Keratinocyte (primary cell): ENCODE results near the gene CNNM4. TPM values are rescaled to one million over a fixed set of nuclear protein-coding genes. Genes with fewer than 3 reads are reported as not detected.

Experiments
- DNase-seq: peaks from one replicate; pipeline ENCODE4 v3.0.0-alpha.2; 2011; ENCODE audit warnings: low read depth, missing footprints, low spot score
- FAIRE-seq: peaks from 2 replicates; lab custom pipeline; 2011; peaks lifted over from hg19 to GRCh38; lab: Jason Lieb, UNC
- H2AFZ ChIP-seq: 2 replicates; pipeline ENCODE4 v1.6.0; 2012; ENCODE audit warnings: low read length, control low read depth, inconsistent platforms; ENCODE audit not compliant: control insufficient read depth
- H3K27ac ChIP-seq: 2 replicates; pipeline ENCODE4 v1.5.1; 2011; ENCODE audit warnings: low read length; ENCODE audit not compliant: control insufficient read depth, insufficient read depth
- H3K27me3 ChIP-seq: 3 replicates; pipeline ENCODE4 v1.6.0; 2011; ENCODE audit warnings: low read length; ENCODE audit not compliant: control insufficient read depth, insufficient read depth; ENCODE audit errors: extremely low read depth
- H3K36me3 ChIP-seq, 2 experiments: 2 replicates in 1 of 2; 3 replicates in 1 of 2; pipeline ENCODE4 v1.5.1; 2011; ENCODE audit warnings: low read length in 2 of 2, mild to moderate bottlenecking in 1 of 2; ENCODE audit not compliant: control insufficient read depth in 2 of 2, insufficient read depth in 2 of 2; ENCODE audit errors: extremely low read depth in 1 of 2
- H3K4me1 ChIP-seq: 3 replicates; pipeline ENCODE4 v1.5.1; 2011; ENCODE audit warnings: low read length; ENCODE audit not compliant: control insufficient read depth, insufficient read depth; ENCODE audit errors: extremely low read depth
- H3K4me2 ChIP-seq: 3 replicates; pipeline ENCODE4 v1.6.0; 2011; ENCODE audit warnings: low read depth, low read length; ENCODE audit not compliant: control insufficient read depth, insufficient read depth; ENCODE audit errors: extremely low read depth
- H3K4me3 ChIP-seq, 3 experiments: fragments of 200-600 bp in 1 of 3; sonication (generic) in 1 of 3; 2 replicates in 2 of 3; 3 replicates in 1 of 3; pipeline ENCODE4 v1.5.1; 2011 to 2016; ENCODE audit warnings: low read length in 3 of 3, mild to moderate bottlenecking in 3 of 3, control low read depth in 2 of 3, inconsistent platforms in 1 of 3, low read depth in 1 of 3, mixed read lengths in 1 of 3, mixed run types in 1 of 3, moderate library complexity in 1 of 3; ENCODE audit not compliant: control insufficient read depth in 2 of 3, insufficient read depth in 2 of 3; ENCODE audit errors: extremely low read depth in 1 of 3
- H3K79me2 ChIP-seq: 2 replicates; pipeline ENCODE4 v1.6.0; 2012; ENCODE audit warnings: low read length; ENCODE audit not compliant: control insufficient read depth, insufficient read depth
- H3K9ac ChIP-seq: 3 replicates; pipeline ENCODE4 v1.6.0; 2011; ENCODE audit warnings: low read length; ENCODE audit not compliant: control insufficient read depth, insufficient read depth; ENCODE audit errors: extremely low read depth
- H3K9me1 ChIP-seq: 3 replicates; pipeline ENCODE4 v1.6.0; 2011; ENCODE audit warnings: low read length; ENCODE audit not compliant: control insufficient read depth, insufficient read depth; ENCODE audit errors: extremely low read depth
- H3K9me3 ChIP-seq: 2 replicates; pipeline ENCODE4 v1.5.1; 2012; ENCODE audit warnings: low read depth, low read length; ENCODE audit not compliant: control insufficient read depth
- H4K20me1 ChIP-seq: 3 replicates; pipeline ENCODE4 v1.6.0; 2011; ENCODE audit warnings: low read length; ENCODE audit not compliant: control insufficient read depth, insufficient read depth; ENCODE audit errors: extremely low read depth
- EZH2 ChIP-seq: IDR thresholded peaks from one replicate; pipeline ENCODE4 v1.6.1; 2012; ENCODE audit warnings: inconsistent platforms, mild to moderate bottlenecking, low read length, moderate library complexity
- dilution Hi-C: fragments of 300-500 bp; cut with MboI; formaldehyde crosslinking; loops from one replicate; pipeline ENCODE4 v1.7.0; 2020; ENCODE audit warnings: low sequenced_read_pairs; ENCODE audit not compliant: extremely low pct_ligation_motif_present
- polyA plus RNA-seq, 5 experiments: library from polyadenylated mRNA; depleted of rRNA in 3 of 5; stranded (reverse) in 3 of 5; stranded (forward) in 1 of 5; unstranded in 1 of 5; fragments of >200 nt; gene quantifications; 1 replicate in 1 of 5; 2 replicates in 3 of 5; 3 replicates in 1 of 5; pipeline versions ENCODE4 v1.2.1 to v1.2.3, GENCODE V29; 2011 to 2012; ENCODE audit warnings: missing spikeins in 2 of 5, low read depth in 1 of 5, low replicate concordance in 1 of 5
- TF ChIP-seq, protein P1 (sequence below), 3 experiments: IDR thresholded peaks in 1 of 3; conservative IDR thresholded peaks in 1 of 3; optimal IDR thresholded peaks in 1 of 3; 2 replicates in 2 of 3; 3 replicates in 1 of 3; pipeline versions ENCODE3 to v1.5.1; 2011; ENCODE audit warnings: low read length in 3 of 3, mild to moderate bottlenecking in 3 of 3, moderate library complexity in 2 of 3, control low read depth in 1 of 3, inconsistent platforms in 1 of 3; ENCODE audit not compliant: insufficient read depth in 2 of 3; ENCODE audit errors: extremely low read depth in 1 of 3

CNNM4 gene
- polyA plus RNA-seq, 1 donor (not counting 4 experiments of a cell fraction or from before 2014, with no cell fraction given) = 4.4 TPM

DNA sequence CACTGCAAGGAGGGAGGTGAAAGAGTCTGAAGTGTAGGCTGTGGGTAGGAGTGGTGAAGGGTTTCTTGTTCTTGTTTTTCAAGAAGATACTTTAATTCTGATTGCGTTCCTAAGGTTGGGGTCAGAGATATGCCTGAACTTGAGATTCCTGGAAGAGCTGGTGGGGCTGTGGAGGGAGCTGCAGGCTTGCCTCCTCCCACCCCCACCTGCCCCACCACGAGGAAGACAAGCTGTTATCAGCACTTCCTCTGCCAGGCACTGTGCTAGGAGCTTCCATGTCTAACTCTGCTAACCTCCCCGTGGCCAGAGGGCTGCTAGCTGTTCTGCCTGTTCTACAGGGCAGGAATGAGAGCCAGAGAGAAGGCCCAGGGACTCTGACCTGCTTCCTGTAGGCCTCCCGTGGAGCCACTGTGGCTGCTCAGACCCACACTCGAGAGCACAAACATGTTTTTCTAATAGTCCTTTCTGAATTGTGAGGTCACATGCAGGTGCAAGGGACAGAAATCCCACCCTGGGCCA is 69.4 kb downstream of the CNNM4 start:
- Histone ChIP-seq H4K20me1 (no peaks in the 10 kb centered on the region), H2AFZ (no peak overlapping the region), H3K9me3 (no peaks in the 10 kb centered on the region), H3K9me1 (no peaks in the 10 kb centered on the region), H3K27ac (no peak overlapping the region), H3K36me3 (peaks cover 6 to 20% of the 10 kb centered on the region in 2 experiments), H3K4me2 (no peak overlapping the region), H3K79me2 (no peaks in the 10 kb centered on the region), H3K4me1 (no peaks in the 10 kb centered on the region), H3K9ac (no peak overlapping the region), H3K27me3 (no peaks in the 10 kb centered on the region), H3K4me3 (no peak overlapping the region)
- FAIRE-seq (no peak), DNase-seq (no peak)
- dilution Hi-C loops = no loop called here
- TF ChIP-seq EZH2 = no peak
- TF ChIP-seq, protein P1, sequence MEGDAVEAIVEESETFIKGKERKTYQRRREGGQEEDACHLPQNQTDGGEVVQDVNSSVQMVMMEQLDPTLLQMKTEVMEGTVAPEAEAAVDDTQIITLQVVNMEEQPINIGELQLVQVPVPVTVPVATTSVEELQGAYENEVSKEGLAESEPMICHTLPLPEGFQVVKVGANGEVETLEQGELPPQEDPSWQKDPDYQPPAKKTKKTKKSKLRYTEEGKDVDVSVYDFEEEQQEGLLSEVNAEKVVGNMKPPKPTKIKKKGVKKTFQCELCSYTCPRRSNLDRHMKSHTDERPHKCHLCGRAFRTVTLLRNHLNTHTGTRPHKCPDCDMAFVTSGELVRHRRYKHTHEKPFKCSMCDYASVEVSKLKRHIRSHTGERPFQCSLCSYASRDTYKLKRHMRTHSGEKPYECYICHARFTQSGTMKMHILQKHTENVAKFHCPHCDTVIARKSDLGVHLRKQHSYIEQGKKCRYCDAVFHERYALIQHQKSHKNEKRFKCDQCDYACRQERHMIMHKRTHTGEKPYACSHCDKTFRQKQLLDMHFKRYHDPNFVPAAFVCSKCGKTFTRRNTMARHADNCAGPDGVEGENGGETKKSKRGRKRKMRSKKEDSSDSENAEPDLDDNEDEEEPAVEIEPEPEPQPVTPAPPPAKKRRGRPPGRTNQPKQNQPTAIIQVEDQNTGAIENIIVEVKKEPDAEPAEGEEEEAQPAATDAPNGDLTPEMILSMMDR (optimal IDR thresholded peaks at IDR 0.05 in 1 of 3, IDR thresholded peaks at IDR 0.05 in 1 of 3, conservative IDR thresholded peaks at IDR 0.05 in 1 of 3; ENCODE audit: extremely low read depth in 1 of 3, insufficient read depth in 2 of 3, low read length in 3 of 3) = no peak

DNA sequence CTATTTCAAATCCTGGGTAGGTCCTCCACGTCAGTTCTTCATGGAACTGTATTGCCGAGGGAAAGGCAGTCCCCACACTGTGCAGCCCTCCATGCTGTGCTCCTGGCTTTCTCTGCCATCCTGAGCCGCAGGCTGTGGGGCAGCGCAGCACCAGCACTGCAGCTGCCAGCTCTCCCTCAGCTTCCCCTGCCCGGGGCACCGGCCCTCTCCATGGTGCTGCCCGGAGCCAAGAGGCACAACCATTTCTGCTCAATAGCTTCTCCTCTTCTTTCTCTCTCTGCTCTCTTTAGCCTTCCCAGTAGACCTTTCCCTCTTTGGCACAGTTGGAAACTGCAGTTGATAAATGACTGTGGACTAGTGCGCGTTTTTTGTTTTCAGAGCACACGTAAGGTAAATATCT is 71.0 kb downstream of the CNNM4 start:
- no peaks in the 10 kb centered on the region for H3K79me2 ChIP-seq
- no peak for TF ChIP-seq EZH2
- TF ChIP-seq, protein P1 (optimal IDR thresholded peaks at IDR 0.05 in 1 of 3, IDR thresholded peaks at IDR 0.05 in 1 of 3, conservative IDR thresholded peaks at IDR 0.05 in 1 of 3; ENCODE audit: extremely low read depth in 1 of 3, insufficient read depth in 2 of 3, low read length in 3 of 3) = no peak
- H3K4me3 ChIP-seq = no peak overlapping the region
- no peak overlapping the region for H3K4me2 ChIP-seq
- no peaks in the 10 kb centered on the region for H3K27me3 ChIP-seq
- H2AFZ ChIP-seq = no peak overlapping the region
- no peaks in the 10 kb centered on the region for H3K9me3 ChIP-seq
- H3K9me1 ChIP-seq = no peaks in the 10 kb centered on the region
- H3K27ac ChIP-seq = no peak overlapping the region
- H3K36me3 ChIP-seq = peaks cover 6 to 18% of the 10 kb centered on the region in 2 experiments
- dilution Hi-C loops = no loop called here
- no peaks in the 10 kb centered on the region for H4K20me1 ChIP-seq
- no peaks in the 10 kb centered on the region for H3K4me1 ChIP-seq
- DNase-seq (no peak), FAIRE-seq (no peak)
- no peak overlapping the region for H3K9ac ChIP-seq
